ES-I3 (cell line): ENCODE data around the gene TXNDC11.

Source experiments
- H3K36me3 ChIP-seq: 2 replicates; pipeline ENCODE4 v1.6.1; 2013; ENCODE audit warnings: mild to moderate bottlenecking, low read length, control low read depth, moderate library complexity; ENCODE audit not compliant: insufficient read depth
- H3K4me1 ChIP-seq: 2 replicates; pipeline ENCODE4 v1.6.1; 2013; ENCODE audit warnings: mild to moderate bottlenecking, control low read depth, low read length; ENCODE audit not compliant: insufficient read depth
- H3K9ac ChIP-seq: 2 replicates; pipeline ENCODE4 v1.6.1; 2013; ENCODE audit warnings: low read depth, mild to moderate bottlenecking, low read length, moderate library complexity
- H3K9me3 ChIP-seq: 2 replicates; pipeline ENCODE4 v1.6.1; 2013; ENCODE audit warnings: mild to moderate bottlenecking, low read length, moderate library complexity; ENCODE audit not compliant: control insufficient read depth, insufficient read depth

Gene TXNDC11

DNA sequence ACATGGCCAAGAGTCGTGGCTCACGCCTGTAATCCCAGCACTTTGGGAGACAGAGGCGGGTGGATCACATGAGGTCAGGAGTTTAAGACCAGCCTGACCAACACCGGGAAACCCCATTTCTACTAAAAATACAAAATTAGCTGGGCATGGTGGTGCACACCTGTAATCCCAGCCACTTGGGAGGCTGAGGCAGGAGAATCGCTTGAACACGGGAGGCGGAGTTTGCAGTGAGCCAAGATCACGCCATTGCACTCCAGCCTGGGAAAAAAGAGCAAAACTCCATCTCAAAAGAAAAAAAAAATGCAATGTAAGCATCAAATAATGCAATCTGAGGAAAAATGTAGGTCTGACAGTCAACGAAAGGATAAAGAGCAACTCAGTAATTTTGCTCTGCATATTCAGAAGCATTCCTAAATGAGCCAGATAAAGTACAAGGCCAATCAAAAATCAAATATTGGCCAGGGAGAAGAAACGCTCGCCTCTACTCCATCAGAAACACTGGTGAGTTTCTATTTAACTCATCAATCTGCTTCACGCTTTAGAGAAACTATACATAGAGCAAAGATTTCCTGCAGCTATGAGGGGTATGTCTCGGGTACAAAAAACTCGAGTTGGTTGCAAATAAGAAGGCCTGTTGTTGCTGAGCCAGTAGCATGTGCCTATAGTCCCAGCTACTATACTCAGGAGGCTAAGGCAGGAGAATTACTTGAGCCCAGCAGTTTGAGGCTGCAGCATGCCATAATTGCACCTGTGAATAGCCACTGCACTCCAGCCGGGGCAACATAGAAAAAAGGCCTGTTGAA lies 3.7 kb downstream of the TXNDC11 start:
- H3K4me1 ChIP-seq: peaks cover 4% of the 10 kb centered on the region; the same call in 1 of the 2 replicates
- peaks cover 4% of the 10 kb centered on the region; the same call in 1 of the 2 replicates for H3K36me3 ChIP-seq
- no peak overlapping the region for H3K9ac ChIP-seq
- H3K9me3 ChIP-seq: no peaks in the 10 kb centered on the region

DNA sequence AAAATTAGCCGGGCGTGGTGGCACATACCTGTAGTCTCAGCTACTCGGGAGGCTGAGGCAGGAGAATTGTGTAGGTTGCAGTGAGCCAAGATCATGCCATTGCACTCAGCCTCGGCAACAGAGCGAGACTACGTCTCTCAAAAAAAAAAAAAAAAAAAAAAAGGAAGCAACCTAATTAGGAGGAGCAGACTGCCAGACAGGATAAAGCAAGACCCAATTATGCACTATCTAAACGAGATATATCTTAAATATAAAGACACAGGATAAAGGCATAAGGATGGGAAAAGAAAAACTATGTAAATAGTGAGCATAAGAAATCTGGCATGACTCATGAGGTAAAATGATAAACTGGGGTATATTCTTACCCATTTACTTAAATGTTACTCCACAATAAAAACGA lies 4.9 kb downstream of the TXNDC11 start:
- H3K9ac ChIP-seq: no peak overlapping the region
- H3K4me1 ChIP-seq: peaks cover 4% of the 10 kb centered on the region; the same call in 1 of the 2 replicates
- H3K9me3 ChIP-seq: no peaks in the 10 kb centered on the region
- peaks cover 7% of the 10 kb centered on the region; the same call in 1 of the 2 replicates for H3K36me3 ChIP-seq

- H3K4me1 ChIP-seq: peaks cover 4% of the 10 kb centered on the region; the same call in 1 of the 2 replicates
- H3K9ac ChIP-seq: no peak overlapping the region
- peaks cover 9% of the 10 kb centered on the region; the same call in 1 of the 2 replicates for H3K36me3 ChIP-seq
- H3K9me3 ChIP-seq: no peaks in the 10 kb centered on the region
These were observed 5.8 kb downstream of the TXNDC11 start for GRCh38 chr16:11736903-11737302.

- Histone ChIP-seq H3K4me1 (peaks cover under 1% of the 10 kb centered on the region; the same call in 1 of the 2 replicates), H3K9ac (no peak overlapping the region), H3K36me3 (peaks cover 10% of the 10 kb centered on the region; the same call in 1 of the 2 replicates), H3K9me3 (no peaks in the 10 kb centered on the region)
These were observed 6.9 kb downstream of the TXNDC11 start for GRCh38 chr16:11735787-11736186.

DNA sequence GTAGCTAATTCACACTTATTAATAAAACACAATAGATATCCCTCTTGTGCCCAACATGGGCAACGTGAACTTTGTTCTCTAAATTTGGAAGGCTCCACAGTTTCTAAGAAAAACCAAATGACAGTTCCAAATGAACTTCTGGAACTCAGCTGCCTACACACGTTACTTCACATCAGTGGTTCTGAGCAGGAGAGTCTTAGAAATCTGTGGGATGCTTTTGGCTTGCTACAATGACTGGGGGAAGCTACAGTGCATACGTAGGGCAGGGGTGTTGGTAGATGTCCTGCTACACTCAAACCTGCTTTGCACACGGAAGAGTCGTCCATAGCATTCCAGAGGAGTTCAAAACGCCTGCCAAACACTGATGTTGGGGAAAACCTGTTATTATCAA lies 8.0 kb downstream of the TXNDC11 start:
- Histone ChIP-seq H3K9me3 (no peaks in the 10 kb centered on the region), H3K36me3 (peaks cover 10% of the 10 kb centered on the region; the same call in 1 of the 2 replicates), H3K9ac (no peak overlapping the region), H3K4me1 (no peaks in the 10 kb centered on the region; the same call in 1 of the 2 replicates)

DNA sequence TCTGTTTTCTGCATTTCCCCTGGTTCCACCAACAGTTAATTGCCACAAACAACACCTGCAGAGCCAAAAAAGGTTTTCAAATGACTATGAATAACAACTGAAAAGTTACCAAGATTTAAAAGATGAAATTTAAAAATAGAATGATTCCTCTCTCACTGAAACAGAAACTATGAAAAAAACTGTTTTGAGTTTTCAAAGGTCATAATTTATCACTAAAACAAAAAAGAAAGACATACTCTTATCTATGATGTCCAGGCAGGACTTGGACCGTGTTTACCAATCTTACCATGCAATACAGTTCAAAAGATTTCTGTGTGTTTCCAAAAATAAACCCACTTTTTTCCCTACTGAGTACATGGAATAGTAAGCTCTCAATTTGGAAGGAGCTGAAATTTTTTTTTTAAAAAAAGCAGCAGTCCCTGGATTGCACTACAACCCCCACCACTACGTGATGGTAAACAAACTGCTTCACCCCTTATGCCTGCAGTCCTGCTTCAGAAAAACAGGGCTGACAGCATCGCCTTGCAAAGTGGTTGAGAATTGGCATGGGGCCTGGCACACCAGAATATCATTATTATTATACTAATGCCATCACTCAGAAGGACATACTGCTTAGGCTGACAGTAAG lies 8.5 kb downstream of the TXNDC11 start:
- peaks cover 10% of the 10 kb centered on the region; the same call in 1 of the 2 replicates for H3K36me3 ChIP-seq
- no peaks in the 10 kb centered on the region; the same call in 1 of the 2 replicates for H3K4me1 ChIP-seq
- no peak overlapping the region for H3K9ac ChIP-seq
- H3K9me3 ChIP-seq: no peaks in the 10 kb centered on the region

DNA sequence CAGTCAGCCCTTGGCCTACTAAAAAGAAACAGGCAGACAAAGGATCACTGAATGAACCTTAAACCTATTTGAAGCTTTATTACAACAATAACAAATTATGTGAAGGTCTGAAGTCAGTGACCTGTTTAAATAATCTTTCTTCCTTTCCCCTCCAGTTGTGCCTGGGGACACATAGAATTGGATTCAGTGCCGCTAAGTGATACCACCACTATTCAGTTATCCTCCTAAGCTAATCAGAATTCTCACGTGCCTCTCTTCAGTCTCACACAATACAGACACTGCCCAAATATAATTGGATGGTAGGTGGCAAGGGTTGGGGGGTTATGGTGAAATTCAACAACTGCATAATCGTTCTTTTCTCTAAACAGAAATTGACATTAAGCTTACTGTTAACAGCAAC lies 11.4 kb downstream of the TXNDC11 start:
- no peaks in the 10 kb centered on the region for H3K4me1 ChIP-seq
- H3K9me3 ChIP-seq: no peaks in the 10 kb centered on the region
- H3K9ac ChIP-seq: no peak overlapping the region
- H3K36me3 ChIP-seq: peaks cover 10% of the 10 kb centered on the region

DNA sequence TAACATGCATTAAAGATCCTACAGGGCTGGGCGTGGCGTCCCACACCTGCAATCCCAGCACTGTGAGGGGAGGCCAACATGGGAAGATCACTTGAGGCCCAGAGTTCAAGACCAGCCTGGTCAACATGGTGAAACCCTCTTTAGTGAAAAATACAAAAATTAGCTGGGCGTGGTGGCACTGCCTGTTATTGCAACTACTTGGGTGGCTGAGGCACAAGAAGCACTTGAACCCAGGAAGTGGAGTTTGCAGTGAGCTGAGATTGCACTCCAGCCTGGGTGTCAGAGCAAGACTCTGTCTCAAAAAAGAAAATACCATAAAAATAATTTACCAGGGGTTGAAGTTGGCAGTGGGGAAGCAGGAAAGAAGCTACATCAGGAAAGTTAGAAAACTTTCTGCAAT lies 12.9 kb downstream of the TXNDC11 start:
- Histone ChIP-seq H3K36me3 (peaks cover 6% of the 10 kb centered on the region), H3K4me1 (no peaks in the 10 kb centered on the region), H3K9ac (no peak overlapping the region), H3K9me3 (no peaks in the 10 kb centered on the region)

DNA sequence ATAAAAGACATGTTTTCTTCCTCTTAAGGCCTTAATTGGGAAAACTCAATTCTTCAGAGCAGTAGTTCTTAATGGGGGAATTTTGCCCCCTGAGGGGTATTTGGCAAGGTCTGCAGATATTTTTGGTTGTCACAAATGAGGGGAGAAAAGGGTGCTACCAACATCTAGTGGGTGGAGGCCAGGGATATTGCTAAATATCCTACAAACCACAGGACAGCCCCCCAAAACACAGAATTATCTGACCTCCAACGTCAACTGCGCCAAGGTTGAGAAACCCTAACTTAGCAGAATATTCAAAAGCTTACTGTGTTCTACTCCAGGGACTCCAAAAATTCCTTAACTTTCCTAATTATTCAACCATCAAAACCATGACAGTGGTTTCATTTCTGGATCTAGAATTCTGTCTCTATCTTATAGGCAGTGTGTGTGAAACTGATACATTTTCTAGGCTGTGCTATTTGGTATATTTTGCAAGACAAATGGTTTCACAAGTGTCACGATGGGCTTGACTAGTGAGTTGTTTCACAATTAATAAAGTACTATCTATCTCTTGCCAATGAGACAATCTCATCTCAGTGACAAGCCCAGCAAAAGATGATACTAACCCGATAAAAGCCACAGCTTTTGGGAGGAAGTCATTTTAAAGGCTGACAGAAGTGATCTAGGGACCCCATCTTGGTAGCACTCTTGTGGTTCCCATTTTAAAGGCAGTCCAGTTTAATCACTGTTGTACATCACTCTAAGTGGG lies 14.7 kb downstream of the TXNDC11 start:
- peaks cover 3% of the 10 kb centered on the region; the same call in 1 of the 2 replicates for H3K36me3 ChIP-seq

GRCh38 chr16:11726008-11726407 lies 16.6 kb downstream of the TXNDC11 start:
- Histone ChIP-seq H3K9ac (no peak overlapping the region), H3K4me1 (no peaks in the 10 kb centered on the region), H3K9me3 (no peaks in the 10 kb centered on the region), H3K36me3 (no peaks in the 10 kb centered on the region; the same call in 1 of the 2 replicates)

More for the DNA sequence above, 14.7 kb downstream of the TXNDC11 start:
- H3K4me1 ChIP-seq: no peaks in the 10 kb centered on the region
- no peak overlapping the region for H3K9ac ChIP-seq
- no peaks in the 10 kb centered on the region for H3K9me3 ChIP-seq

GRCh38 chr16:11725457-11725856 lies 17.2 kb downstream of the TXNDC11 start:
- Histone ChIP-seq H3K9ac (no peak overlapping the region), H3K4me1 (no peaks in the 10 kb centered on the region), H3K36me3 (no peaks in the 10 kb centered on the region; the same call in 1 of the 2 replicates), H3K9me3 (no peaks in the 10 kb centered on the region)

GRCh38 chr16:11722468-11722808 lies 20.2 kb downstream of the TXNDC11 start:
- Histone ChIP-seq H3K9me3 (no peaks in the 10 kb centered on the region), H3K9ac (no peak overlapping the region), H3K36me3 (no peaks in the 10 kb centered on the region), H3K4me1 (no peaks in the 10 kb centered on the region)

DNA sequence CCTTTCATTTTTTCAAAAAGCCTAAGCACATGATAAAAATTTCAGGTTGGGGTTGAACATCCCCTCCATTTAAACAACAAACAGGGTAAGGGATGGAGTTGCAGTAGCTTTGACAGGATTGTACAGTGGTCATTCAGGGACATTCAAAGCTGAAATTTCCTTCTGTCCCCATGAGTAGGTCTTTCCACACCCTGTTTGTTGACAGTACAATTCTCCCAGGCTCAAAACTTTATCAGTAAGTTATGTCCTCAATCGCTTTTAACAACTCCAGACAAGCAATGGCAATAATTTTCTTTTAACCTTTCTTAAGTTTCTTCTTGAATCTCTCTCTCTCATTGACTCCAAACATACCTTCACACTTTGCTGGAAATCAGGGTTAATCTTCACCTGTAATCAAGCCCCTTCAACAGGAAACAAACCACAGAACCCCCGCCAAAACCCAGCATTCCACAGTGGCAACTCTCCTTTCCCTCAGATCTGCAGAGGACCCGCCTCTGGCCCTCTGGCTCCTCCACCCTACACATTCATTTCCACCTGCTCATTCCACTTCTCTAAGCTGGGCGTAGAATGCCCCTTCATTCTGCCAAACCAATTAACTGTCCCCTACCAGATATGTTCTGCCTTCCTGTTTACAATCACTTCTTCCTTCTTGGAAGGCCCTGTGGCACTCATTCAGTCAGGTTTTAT lies 20.7 kb downstream of the TXNDC11 start:
- Histone ChIP-seq H3K36me3 (no peaks in the 10 kb centered on the region), H3K9me3 (no peaks in the 10 kb centered on the region), H3K4me1 (no peaks in the 10 kb centered on the region), H3K9ac (no peak overlapping the region)

- Histone ChIP-seq H3K36me3 (no peaks in the 10 kb centered on the region), H3K9me3 (no peaks in the 10 kb centered on the region), H3K4me1 (no peaks in the 10 kb centered on the region), H3K9ac (no peak overlapping the region)
These were observed 22.9 kb downstream of the TXNDC11 start for GRCh38 chr16:11719762-11720161.
